ENCODE results near the gene OCEL1.

GRCh38 chr19:17227798-17228367 lies 1.9 kb downstream of the OCEL1 start:
- TF ChIP-seq CTCF (IDR thresholded peaks at IDR 0.05) = no peak
- no peak for TF ChIP-seq POLR2A (IDR thresholded peaks at IDR 0.05)
